GM18909 (cell line): ENCODE results near the gene FGFR3.
"Not testable (repeated sequence)": the region's sequence is repeated elsewhere in the genome, so short reads cannot be mapped to it uniquely, and the experiment has no call there.

ENCODE experiments used
- ATAC-seq: cut with Tn5 transposase; IDR thresholded peaks from one replicate; pipeline ENCODE4 v1.9.1; 2021; ENCODE audit warnings: mild to moderate bottlenecking; ENCODE audit not compliant: unreplicated experiment, poor library complexity

Gene FGFR3

GRCh38 chr4:1833307-1834046, 40.4 kb downstream of the FGFR3 start:
- ATAC-seq, result no peak

DNA sequence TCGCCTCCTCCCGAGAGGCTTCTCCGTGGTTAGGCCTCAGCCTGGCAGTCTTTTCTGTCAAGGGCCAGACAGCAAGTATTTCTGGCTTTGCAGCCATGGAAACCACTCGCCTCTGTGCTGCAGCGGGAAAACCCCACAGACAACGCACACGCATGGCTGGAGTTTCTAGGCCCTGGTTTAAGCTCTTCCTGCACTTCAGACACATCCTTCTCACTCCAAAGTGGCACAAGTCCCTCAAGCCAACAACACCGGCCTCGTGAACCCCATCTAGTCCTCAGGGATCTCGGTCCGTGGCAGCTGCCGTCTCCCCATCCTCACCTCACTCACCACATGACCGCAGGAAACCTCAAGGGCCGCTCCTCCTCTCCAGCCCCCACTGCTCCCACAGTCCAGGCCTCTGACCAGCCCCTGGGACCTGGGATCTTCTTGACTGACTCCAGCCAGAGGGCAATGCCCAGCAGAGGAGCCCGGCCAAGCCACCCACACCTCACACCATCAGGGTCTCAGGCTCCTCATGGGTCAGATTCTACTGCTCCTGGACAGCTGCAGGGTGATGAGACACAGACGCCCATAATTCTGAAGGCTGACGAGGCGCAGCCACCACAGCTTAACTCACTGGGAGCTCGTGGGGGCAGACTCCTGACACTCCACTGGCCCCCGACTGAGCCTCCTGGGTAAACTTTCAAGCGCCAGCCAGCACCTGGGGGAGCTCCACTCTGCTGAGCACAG, 41.1 kb downstream of the FGFR3 start:
- ATAC-seq, result no peak

- not testable (repeated sequence) for ATAC-seq
Measured at GRCh38 chr4:1835836-1836235, 42.7 kb downstream of the FGFR3 start.

GRCh38 chr4:1836650-1837049, 43.6 kb downstream of the FGFR3 start:
- no peak for ATAC-seq

DNA sequence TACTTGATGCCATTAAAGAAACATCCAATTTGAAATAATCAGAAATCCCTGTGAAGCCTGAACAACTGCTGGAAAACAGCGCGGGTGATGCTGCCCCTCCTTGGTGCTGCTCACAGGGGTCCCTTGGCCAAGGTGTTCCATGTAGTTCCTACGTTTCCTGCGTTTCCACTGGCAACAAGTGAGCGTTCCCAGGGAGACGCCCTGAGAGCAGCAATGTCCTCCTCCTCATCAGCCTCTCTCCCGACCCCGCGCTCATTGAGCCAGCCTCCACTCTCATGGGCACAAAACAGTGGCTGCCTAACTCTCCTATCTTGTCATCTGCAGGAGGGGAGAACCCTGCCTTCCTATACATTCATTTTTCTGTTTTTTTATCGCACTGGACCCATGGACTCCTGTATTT, 44.0 kb downstream of the FGFR3 start:
- ATAC-seq, result no peak

- ATAC-seq, result no peak
Measured at GRCh38 chr4:1839282-1839681, 46.2 kb downstream of the FGFR3 start.

DNA sequence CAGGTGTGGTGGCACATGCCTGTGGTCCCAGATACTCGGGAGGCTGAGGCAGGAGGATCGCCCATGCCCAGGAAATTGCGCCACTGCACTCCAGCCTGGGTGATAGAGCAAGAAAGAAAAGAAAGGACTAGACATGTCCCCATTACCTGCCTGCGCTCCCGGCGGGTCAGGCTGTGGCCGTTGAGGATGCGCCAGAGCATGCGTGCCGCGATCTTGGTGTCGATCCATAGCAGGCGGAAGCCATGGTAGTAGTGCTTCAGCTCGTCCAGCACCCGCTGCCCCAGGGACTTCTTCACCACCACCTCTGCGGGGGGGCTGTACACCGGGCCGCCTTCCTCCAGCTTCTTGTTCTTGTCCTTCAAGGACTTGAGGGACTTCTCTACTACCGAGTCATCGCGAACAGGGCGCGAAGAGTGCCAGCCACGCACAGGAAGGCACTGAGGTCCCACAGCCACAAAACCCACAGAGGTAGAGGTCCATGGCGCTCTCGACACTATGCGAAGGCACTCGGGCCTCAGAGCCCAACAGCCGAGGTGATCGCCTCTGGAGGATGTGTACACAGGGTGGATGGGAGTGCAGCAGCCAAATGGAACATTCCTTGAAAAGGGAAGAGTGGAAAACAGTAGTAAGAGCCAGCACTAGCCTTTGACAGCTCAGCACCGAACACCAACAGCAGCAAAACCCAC, 48.3 kb downstream of the FGFR3 start:
- no peak for ATAC-seq

DNA sequence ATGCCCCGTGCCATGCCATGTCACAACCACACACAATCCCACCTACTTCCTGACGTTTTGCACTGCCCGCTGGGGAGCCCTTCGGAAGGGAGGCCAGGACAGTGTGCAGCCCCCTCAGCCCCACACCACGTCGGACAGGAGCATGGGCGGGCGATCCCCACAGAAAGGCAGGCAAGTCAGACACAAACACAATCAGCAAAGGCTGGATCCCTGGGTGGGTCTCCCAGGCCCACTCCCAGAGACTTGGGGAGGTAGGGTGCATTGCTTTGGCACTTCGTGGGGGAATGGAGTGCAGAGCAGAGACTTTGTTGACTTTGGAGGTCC, 48.8 kb downstream of the FGFR3 start:
- ATAC-seq, result no peak

GRCh38 chr4:1842339-1842895, 49.3 kb downstream of the FGFR3 start:
- no peak for ATAC-seq

DNA sequence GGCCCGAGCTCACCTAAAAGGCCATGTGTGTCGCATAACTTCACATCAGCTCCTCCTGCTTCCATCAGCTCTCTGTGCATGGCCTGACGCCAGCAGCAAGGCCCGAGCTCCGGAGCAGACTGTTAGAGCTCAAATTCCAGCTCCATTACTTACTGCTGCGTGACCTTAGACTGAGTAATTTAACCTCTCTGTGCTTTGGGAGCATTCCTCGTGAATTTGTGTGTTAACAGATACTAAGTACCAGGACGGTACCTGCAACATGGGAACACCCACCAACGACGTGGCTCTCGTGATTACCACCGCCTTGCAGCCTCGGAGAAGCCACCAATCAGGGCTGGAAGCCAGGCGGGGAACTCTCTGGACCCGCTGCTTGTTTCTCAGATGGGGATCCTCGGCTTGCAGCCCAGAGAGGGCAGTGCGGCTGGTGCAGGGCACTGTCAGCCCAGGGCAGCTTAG, 49.9 kb downstream of the FGFR3 start:
- ATAC-seq, result no peak

DNA sequence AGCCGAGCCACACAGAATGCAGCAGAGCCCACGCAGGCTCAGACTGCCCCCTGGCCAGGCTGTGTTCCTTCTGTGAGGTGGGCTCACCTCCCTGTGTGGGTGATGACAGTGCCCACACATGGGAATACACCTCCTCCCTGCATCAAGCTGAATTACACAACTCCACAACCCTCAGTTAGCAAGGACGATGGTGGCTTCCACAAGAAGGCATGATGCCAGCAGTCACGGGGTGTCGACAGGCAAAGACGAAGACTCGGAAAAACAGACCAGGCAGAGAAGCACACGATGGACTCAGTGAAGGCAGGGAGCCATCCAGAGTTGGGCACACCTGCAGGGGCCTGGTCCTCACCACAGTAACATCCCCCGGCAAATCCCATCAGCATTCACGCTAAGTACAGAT, 50.8 kb downstream of the FGFR3 start:
- no peak for ATAC-seq

DNA sequence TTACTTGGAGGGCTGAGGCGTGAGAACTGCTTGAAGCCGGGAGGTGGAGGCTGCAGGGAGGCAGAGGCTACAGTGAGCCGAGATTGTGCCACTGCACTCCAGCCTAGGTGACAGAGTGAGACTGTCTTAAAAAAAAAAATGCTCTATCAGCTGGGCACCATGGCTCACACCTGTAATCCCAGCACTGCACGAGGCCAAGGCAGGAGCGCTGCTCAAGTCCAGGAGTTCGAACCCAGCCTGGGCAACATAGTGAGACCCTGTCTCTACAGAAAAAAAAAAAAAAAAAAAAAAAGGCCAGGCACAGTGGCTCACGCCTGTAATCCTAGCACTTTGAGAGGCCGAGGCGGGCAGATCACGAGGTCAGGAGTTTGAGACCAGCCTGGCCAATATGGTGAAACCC, 51.5 kb downstream of the FGFR3 start:
- not testable (repeated sequence) for ATAC-seq

DNA sequence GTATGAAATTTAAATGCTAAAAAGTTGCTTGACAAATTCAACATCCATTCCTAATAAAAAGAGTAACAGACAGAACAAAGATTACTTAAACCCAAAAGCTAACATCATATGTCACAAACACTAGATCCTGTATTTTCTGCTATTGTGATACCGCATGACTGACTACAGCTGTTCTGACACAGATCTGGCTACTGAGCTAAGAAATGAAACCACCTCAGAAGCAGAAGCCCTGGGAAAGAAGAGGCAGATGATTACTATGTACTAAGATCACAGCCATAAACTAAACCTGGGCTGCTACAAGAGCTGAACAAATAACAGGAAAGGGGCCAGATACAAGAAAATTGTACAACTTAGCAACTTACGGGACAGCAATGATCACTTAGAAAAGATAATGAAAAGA, 53.5 kb downstream of the FGFR3 start:
- no peak for ATAC-seq

- ATAC-seq, result no peak
Measured at GRCh38 chr4:1850276-1850675, 57.2 kb downstream of the FGFR3 start.

DNA sequence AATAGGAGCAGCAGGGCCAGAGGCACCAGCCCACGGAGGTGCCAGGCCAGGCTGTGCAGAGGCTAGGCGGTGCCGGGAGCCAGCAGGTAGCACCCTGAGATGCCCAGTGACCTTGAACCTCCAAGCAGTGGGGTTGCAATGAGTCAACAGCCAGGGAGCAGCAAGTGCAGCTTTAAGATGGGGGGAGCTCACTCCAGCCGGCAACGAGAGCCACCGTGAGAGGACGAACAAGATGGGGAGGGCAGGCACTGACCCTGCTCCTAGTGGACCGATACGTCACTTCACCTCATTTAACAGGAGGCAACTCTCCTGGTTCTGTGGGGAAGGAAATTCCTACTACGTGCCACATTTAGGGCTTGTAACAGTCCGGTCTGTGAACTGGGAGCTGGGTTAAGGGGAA, 58.1 kb downstream of the FGFR3 start:
- ATAC-seq, result no peak

DNA sequence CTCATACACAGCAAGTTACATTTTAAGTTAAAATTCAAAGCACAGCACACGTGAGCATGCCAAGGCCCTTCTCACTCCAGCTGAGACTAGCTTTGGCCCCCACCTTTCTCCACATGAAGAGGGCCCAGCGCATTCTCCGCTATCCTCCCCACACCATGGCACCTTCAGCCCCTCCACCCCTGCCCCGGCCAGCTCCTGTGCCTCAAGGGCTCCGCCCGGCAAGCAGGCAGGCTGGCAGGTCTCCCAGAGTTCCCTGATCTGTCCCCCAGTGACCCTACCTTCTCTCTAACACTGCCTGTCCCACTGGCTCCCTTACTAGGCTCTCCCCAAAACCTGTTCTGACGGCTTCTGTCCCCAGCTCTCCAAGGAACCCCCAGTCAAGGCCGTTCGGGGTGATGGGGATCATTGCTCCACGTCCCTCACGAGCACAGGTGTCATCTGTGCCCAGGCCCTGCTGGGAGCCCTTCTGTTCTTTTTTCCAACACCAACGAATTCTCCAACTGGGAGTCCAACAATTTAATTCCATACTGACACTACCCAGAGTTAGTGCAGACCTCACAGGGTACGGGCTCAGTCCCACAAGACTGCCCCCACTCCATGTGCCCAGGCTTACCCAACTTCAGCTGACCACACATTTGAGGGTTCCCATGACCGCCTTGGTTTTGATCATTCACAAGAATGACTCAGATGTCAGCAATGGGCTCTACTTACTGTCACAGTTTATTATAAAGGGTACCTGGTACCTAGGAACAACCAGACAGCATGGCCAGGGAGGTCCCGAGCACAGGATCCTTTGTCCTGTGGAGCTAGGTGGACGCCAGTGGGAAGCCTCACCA, 58.7 kb downstream of the FGFR3 start:
- no peak for ATAC-seq

GRCh38 chr4:1852904-1853623, 60.0 kb downstream of the FGFR3 start:
- ATAC-seq, result no peak

DNA sequence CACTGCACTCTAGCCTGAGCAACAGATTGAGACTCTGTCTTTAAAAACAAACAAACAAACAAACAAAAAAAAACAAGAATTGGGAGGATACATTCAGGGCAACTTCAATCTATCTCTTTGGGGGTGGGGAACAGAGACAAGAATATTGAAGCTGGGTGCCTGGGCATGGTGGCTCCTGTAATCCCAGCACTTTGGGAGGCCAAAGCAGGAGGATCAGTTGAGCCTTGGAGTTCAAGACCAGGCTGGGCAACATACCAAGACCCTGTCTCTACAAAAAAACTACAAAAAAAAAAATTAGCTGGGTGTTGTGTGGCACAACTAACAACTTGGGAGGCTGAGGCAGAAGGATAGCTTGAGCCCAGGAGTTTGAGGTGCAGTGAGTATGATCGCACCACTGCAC, 61.7 kb downstream of the FGFR3 start:
- no peak for ATAC-seq

DNA sequence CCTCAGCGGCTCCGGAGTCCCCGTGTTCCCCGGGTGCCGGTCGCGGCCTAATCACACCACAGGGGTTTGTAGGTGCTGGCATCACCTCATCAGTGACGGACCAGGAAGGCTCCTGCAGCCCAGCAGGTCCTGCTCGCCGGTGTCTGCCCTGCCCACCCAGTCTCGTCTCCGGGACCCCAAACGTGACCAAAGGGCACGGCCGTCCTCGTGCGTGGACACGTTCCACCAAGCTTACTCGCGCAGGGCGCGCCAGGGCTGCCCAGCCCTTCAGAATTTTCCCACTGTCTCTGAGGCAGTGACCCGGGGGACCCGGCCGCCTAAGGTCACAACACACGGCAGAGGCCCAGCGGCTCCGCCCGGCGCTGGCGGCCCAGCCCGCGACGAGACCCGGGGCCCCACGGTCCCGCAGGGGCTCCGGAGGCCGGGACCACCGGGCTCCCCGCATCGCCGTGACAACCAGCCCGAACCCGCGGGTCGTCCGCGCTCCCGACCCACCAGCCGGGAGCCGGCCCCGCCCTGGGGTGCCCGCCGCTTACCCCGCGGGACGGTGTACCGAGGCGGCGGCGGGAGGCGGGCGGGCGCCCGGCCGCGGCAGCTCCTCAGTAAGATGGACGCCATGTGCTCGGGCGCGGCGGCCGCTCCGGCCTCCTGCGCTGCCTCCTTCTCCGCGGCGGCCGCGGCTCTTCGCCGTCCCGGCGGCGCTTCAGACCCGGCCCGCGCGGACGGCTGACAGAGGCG, 62.4 kb downstream of the FGFR3 start:
- peak; percentile 32 for ATAC-seq
